Stimulated activated naive CD4-positive, alpha-beta T cell (primary cell): ENCODE data around the gene MEGF11.

Experiments
- DNase-seq, 6 experiments: peaks; one replicate each; lab custom pipeline; 2025; lab: John Stamatoyannopoulos, UW

The MEGF11 gene

DNA sequence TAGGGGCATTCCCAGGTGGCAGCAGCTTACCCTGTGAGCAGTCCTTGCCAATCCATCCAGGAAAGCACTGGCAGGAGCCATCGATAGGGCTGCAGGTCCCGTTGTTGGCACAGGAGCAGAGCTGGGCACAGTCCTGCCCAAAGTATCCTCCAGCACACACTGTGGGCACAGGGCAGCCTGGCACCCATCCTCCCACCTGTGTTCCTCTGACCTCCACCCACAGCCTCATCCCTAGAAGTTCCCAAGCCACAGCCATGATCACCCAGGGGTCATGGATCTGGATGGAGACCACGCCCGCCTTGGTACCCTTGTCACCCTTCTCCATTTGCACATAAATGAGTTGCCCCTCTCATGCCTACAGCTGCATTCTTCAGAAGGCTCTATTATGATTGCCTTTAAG, 335.6 kb downstream of the MEGF11 start:
- no peak for DNase-seq

DNA sequence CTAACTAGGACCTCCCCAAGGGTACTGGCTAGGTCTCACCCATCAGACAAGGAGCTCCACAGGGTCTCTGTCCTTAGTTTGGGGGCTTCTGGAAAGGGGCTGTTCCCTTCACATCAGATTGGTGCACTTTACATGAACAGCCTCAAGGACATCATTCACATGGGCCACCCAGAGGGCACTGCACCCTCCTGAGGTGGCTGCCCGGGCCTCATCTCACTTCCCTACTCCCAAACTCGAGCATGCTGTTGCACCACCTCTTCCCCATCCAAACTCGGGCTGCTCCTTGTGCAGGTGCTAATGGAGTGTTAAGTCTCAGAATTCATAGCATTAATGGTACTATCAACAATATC, 336.2 kb downstream of the MEGF11 start:
- no peak for DNase-seq

DNA sequence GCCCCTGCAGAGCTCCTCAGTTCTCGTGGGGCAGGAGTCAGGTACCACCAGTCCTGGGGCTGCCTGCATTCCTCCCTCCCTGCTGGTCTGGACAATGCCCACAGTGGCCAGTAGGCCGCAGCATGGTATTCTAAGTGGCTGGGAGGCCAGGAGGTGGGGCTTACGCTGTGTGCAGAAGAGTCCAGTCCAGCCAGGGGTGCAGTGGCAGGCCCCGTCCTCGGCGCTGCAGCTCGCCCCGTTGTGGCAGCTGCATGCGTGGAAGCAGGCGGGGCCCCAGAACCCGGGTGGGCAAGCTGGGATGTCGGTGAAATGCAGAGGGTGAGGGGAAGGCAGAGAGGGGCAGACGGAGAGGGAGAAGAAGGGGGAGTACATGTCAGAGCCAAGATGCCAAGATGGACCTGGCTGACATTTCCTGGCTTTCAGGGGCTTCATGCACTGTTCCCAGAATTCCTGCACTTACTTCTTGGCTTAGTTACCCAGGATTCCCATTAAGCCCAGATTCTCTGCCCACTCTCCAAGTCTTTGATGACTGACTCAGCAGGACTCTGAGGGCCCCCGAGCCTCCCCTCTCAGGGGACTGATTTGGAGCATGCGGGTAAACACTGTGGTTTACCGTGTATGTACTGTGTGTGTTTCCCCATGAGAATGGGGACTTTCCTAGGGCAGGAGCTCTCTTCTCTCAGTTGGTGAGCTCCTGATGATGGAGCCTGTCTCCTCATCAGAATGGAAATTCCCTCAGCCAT, 336.7 kb downstream of the MEGF11 start:
- no peak for DNase-seq

DNA sequence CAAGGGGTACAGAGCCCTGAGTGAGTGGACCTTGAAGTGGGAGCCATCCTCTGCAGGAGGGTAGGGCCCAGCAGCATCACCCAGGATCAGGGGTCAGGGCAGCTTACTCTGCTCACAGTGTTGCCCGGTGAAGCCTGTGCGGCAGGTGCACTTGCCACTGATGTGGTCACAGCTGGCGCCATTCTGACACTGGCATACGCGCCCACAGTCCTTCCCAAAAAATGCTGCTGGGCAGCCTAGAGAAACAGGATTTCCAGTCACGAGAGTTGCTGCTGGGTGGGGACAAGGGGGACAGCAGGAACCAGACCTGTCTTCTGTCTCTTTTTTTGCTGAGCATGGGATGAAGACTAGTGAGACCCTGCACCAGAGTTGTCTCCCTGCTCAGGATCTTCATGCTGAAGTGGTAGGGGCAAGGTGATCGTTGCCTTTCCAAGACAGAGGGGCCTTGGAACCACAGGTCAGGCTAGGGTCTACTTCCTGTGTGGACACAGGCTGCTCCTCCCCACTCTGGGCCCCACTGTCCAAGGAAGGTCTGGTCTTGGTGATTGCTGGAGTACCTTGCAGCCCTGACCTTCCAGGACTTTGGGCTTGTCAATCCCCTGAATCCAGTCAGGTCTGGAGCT, 337.4 kb downstream of the MEGF11 start:
- no peak for DNase-seq

DNA sequence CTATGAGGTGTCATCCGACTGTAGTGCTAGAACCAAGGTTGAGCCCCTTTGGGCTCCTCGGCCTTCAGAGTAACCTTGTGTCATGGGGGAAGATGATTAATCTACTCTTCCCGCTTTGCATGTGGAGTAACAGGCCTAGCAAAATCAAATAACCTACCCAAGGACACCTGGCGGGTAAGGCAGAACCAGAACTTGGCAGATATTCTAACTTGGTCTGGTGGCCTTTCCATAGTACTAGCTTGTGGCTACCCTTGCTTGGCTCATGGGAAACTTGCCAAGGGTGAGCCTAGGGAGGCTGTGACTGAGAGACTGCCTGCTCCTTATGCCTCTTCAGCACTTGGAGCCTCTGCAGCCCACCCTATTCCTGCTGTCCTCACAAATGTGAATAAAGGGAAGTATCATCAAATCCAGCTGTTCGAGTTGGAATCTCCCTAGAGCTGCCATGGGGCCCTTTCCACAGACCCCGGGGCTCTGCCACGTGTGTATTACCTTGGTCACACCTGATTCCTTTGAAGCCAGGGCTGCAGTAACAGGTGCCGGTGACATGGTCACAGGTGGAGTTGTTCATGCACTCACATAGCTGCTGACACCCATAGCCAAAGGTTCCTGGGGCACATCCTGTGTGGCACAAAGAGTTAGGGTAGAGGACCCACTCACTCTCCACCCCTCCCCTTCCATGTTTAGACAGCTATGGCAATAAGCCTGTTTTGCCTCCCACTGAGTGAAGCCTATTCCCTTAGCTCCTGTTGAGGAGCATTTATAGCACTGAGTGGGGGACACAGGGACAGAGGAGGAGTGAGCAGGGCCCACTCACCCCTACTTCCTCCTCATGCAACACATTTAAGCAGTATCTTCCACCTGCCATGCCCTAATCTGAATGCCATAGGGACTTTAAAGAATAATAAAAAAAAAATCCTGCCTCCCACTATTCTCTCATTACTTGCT, 338.3 kb downstream of the MEGF11 start:
- DNase-seq, result no peak

DNA sequence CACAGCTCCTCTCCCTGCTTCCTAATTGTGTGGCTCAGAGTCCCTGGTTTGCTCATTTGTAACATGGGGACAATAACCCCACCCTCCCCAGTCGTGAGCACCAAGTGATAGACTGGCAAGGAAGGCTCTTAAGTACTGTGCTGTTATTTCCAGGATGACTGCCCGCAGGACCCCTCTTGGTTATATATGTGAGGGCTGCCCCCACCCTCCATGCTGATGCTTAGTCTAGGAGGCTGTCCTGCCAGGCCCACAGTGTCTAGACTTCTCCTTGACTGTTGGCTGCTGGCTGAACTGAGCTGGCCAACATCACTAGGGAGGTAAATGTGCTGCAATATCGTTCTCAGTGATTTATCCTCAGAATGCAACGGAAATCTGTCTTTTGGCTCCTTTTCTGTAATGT, 339.2 kb downstream of the MEGF11 start:
- no peak for DNase-seq

DNA sequence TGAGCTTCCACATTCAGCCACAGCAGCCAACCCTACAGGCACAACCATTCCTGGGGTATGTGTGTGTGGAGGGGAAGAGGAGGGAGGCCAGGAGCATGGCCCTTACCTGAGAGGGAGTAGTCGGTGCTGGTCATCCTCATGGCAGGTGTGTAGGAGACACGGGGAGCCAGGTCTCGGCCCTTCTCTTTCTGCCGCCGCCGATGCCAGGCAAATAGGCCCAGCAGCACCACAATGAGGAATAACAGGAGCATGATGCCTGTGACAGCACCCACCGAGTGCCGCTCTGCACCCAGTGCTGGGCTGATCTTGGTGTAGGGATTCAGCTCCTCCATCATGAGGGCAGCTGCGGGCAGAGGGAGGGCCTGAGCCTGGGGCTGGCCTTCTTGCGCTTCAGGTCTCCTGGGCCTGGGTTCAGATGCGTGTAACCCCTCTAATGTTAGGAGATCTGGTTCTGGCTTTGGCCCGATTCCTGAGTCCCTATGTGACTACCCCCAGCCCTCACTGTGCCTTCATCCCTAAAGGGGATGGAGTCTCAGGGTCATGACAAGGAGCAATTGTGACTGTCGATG, 339.8 kb downstream of the MEGF11 start:
- DNase-seq, result no peak

DNA sequence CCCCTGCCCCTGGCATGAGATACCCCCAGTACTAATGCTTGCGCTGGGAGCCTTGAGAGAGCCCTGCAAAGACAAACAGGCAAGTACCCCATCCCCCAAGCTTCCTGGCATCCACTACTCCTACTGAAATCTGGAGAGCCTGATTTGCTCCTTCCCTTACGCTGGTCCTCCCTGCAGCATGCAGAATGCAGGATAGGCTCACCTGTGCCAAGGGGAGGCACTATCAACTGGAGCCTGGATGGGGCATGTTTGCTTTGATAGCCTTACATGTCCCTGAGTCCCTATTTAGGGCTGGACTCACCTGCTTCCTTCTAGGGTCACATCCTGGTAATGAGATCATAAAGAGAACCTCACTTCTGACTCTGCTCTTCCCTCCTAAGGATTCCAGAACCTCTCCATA, 341.3 kb downstream of the MEGF11 start:
- no peak for DNase-seq

DNA sequence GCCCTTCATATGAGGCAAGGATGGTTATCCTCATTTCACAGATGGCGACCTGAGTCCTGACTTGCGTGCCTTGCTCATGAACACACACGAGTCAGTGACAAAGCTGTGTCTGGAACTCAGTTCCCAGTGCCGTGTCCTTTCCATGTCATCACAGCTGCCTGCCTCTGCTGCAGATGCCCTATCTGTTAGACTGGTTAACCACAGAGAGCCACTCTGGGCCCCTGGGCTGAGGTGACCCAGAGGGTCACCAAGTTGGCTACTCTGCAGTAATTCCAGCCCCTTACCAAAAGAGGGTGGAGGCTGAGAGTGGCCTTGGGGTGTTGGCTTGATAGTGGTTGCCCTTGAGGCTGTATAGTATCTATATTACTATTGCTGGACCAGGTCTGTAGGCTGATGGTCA, 343.2 kb downstream of the MEGF11 start:
- no peak for DNase-seq

DNA sequence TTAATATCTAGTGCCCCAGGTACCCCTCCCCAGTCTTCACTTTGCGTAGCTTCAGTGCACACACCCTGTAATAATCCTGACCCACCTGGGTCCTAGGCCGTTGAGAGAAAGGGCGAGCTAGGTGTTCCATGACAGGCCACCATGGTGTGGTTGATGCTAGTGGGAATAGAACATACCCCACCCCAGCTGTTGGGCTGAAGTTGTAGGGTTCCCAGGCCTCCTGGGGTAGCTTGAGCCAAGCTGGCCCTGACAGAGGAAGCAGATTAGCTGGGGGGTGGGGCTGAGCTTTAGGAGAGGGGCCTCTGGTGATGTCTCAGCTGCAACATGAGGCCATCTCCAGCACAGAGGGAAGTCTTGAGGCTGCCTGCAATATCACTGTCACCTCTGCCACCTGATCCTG, 343.7 kb downstream of the MEGF11 start:
- DNase-seq, result no peak

DNA sequence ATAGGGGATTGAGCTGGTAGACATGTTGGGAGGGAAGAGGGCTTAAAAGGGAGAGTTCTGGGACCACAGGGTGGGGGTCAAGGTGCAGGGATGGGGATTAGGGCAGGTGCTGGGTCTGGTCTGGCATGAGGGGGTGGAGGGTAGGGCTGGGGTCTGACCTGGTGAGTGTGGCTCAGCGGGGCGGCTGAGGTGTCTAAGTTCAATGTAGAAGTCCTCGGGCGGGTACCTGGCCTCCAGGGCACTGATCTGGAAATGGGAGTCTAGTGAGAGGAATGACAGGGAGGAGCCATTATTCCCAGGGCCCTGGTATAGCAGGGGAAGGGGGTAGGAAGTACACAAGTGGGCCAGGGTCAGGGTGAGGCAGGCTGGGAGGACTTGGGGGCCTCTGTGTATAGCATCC, 344.7 kb downstream of the MEGF11 start:
- DNase-seq, result no peak

DNA sequence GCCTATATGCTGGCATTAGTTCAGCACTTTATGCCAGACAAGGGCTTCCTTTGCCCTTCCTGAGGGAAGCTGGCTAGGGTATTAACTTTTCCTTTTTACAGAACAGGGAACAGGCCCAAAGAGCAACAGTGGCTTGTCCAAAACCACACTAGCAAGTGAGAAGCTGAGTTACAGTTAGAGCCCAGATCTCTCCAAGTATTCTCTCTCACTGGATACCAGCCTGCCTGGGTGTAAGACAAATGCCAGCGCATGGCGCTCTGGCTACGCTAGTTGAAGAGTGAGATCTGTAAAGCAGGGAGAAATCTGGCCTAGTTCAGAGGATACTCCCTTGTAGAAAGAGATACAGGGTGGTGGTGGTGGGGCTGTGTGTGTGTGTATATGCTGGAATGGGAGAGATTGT, 345.9 kb downstream of the MEGF11 start:
- DNase-seq, result no peak

DNA sequence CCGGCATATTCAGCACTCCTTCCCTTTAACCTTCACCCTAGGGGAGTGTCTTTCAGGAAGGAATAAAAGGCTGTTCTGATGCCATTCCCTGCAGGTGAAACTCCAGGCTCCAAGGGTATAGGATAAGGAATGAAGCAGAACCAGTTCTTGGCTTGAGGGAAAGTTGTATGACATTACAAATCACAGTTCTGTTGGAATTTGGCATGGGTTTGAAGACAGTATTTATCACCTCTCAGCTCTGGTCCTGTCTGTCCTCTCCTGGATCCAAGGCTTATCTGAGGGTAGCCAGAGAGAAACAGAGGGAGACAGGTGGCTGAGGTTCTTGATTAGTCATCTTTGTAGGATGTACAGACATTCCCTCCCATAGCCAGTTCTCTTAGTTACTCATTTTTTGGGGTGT, 347.2 kb downstream of the MEGF11 start:
- DNase-seq, result no peak

DNA sequence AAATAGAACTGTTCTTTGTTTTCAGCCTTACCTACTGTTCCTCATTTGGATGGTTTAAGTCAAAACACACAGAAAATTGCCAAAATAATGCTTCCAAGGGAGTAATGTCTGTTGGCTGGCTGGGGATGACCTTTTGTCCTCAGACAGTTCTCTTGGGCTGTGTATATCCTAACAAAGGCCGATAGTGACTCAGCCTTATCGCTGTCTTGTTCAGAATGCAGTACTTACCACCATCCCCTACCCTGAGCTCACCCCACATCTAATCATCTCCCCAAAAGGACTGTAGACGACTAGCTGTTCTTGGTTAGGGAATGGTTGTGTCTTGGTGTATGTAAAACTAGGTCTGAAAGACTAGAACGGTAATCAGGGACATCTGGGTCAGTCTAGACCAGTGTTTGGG, 349.2 kb downstream of the MEGF11 start:
- DNase-seq, result no peak

DNA sequence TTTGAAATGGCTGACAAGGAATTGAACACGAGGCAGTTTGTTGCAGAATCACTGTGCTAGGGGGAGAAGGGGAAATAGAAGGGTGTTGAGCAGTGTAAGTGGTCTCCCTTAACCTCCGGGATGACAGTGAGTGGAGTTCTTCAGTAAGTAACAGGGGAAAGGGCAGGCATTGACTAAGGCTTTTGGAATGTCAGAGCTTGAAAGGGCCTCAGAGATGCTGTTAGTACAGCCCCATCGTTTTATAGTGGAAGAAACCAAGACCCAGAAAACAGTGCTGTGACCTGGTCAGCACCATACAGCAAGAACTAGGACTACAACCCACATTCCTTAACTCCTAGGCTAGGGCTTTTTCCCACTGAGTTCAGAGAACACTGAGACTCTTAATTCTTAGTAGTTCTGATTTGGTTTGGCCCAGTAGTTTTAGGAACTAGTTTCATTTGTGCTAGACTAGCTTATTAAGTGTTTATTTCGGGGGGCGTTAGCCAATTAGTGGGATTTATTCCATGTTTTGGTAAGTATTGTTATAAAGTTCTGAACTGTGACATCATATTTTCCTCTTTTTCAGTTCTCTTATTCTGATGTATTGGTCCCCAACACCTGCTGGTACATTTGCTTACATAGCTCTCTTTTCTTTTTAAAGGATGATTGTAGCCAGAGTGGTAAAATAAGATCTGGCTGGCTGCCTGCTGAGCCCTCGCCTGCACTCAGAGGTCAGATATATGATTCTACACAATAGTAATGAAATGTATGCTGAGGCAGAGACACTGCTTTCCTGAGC, 350.1 kb downstream of the MEGF11 start:
- DNase-seq, result no peak

DNA sequence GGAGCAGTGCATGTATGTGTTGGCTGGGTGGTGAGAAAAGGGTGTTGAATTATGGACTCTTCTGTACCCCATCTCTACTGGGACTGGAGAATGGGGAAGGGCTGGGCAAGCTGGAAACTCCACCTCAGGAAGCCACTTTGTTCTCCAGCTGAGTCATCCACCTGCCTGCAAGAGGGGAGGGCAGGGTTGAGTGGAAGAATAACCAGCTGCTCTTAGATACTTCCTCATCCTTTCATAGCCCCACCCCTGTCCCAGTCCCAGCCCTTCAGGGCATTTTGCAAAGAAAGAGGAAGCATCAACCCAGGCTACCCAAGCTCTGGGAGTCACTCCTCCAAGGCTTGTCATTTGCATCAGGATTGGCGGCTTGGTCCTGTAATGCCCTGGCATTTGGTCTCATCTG, 351.2 kb downstream of the MEGF11 start:
- no peak for DNase-seq

DNA sequence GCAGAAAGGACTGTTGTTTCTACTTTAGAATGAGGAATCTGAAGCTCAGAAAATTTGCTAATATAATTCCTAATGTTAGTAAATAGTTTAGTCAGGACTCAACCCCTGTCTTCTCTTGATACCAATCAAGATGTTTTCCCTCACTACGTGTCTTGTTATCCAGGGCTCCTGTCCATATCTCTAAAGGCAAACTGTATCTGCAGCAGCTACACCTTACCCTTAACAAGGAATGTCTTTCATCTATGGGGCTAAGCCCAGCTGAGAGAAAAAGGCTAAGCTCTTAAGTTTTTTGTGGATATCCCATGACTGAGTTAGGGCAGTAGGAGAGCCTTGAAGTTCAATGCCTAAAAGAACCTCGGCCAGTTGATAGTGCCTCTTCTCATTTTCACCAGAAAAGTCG, 351.7 kb downstream of the MEGF11 start:
- DNase-seq, result no peak

DNA sequence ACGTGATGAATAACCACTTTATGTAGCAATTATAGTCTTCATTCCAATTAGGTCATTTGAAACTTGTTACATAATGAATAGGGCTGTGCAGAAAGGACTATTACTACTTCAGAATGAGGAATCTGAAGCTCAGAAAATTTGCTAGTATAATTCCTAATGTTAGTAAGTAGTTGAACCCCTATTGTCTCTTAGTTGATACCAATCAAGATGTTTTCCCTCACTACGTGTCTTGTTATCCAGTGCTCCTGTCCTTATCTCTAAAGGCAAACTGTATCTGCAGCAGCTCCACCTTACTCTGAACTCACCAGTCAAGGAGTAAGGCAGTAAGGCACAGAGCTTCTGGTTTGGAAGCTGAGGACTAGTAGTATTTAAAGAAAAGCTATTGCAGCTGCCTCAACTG, 352.2 kb downstream of the MEGF11 start:
- no peak for DNase-seq

DNA sequence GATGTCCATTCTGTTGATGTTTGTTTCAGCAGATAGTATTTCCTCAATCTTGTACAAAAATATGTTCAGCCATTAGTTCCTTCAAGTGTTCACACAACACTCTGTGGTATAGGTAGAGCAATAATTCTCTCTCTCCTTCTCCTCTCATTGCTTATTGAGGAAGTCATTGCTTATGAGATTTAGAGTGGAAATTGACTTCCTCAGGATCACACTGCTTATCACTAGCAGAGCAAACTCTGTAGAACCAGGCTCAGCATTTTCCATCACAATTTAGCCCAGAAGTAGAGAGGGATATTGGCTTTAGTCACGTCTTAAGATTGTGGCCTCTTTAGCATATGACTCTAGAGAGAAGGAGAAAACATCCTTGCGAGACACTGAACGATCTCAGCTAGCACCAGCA, 353.1 kb downstream of the MEGF11 start:
- DNase-seq, result no peak

DNA sequence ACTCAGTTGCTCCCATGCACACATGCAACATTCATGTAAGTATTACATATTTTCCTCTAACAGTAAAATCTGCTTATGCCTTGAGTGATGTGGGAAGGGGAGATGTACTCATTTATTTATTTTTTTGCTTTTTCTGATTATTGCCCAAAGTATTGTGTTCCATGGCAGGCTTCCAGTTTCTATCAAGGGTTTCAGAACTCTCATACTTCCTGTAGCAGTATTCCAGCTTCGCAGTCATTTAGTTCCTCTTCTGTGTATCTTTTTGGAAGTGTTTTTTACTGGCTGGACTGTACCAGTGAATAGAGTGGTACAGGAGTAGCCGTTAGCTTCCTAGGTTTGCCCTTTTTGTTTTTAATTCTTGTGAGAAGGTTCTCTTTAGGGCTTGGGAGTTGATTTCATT, 357.3 kb downstream of the MEGF11 start:
- DNase-seq, result no peak

DNA sequence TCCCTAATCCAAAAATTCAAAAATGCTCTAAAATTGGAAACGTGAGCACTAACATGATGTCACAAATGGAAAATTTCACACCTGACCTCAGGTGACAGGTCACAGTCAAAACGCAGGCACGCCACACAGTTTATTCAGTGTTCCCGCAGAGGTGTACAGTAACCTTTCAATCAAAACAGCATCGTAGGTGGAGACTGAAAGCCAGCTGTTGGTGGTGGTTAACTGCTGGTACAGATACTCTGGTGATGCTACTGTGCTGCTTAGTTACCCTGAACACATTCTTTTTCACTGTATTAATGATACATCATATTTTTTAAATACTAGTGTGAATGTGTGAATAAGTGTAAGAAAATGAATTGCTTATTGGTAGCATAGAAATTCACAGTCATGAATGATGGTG, 360.5 kb downstream of the MEGF11 start:
- DNase-seq, result no peak

DNA sequence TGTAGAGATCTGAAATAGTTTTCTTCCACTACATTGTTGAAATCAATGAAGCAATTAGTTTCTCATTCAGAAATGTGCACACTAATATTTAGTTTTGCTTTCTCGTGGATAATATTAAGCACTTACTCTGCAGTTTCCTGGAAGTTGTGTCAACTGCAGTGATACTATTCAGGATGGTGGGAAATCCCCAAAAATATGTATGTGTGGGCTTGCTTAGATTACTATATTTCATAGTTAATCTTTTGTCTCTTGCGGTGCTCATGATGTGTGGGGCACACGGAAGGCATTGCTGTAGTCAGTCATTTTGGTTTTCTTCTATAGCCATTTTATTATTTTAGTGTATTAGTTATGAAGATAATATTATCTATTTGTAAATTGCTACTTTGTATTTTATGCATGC, 364.6 kb downstream of the MEGF11 start:
- DNase-seq, result no peak
